Measurements from ENCODE around the gene ZBTB8A.

Gene ZBTB8A

GRCh38 chr1:32538887-32539583 is at the start of gene ZBTB8A:
Gene ZBTB8A (plus strand): TSS chr1:32539427. CDS start chr1:32592932, 53,505 bp downstream.
- no peak for TF ChIP-seq CTCF (IDR thresholded peaks at IDR 0.05; ENCODE audit: low read length, missing control alignments)
- DNase-seq (ENCODE audit: low read depth), result peak; percentile 66
- peak within 1 kb of the TSS; percentile 67 for H3K4me3 ChIP-seq (replicated peaks; ENCODE audit: low read depth, low read length)

- no peak for TF ChIP-seq CTCF (IDR thresholded peaks at IDR 0.05; ENCODE audit: low read length, missing control alignments)
These were observed 49.3 kb upstream of the ZBTB8A start for GRCh38 chr1:32489774-32490454.

GRCh38 chr1:32491386-32491785 is 47.8 kb upstream of the ZBTB8A start:
- no peak overlapping the region for H3K4me3 ChIP-seq (replicated peaks; ENCODE audit: low read depth, low read length)
- no peak for DNase-seq (ENCODE audit: low read depth)
- no peak for TF ChIP-seq CTCF (IDR thresholded peaks at IDR 0.05; ENCODE audit: low read length, missing control alignments)

More at GRCh38 chr1:32489774-32490454, 49.3 kb upstream of the ZBTB8A start:
- H3K4me3 ChIP-seq (replicated peaks; ENCODE audit: low read depth, low read length), result no peak overlapping the region
- no peak for DNase-seq (ENCODE audit: low read depth)

DNA sequence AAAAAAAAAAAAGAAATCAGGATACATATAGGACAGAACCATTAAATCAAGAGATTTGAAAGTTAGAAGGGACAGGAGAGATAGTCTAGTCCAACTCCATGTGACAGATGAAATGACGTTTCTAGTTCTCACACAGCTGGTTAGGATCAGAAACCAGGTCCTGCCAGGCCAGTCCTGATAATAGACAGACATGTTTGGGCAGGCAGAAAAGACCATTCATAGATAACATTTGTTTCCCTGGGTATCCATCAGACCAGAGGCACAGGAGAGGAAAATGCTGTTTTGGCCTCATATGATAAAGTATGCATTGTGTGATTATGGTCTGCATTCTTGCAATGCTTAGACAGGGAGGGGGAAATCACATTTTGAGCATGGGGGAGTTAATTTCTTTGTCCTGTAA is 45.0 kb upstream of the ZBTB8A start:
- DNase-seq (ENCODE audit: low read depth), result peak; percentile 66
- TF ChIP-seq CTCF (IDR thresholded peaks at IDR 0.05; ENCODE audit: low read length, missing control alignments), result no peak
- no peak overlapping the region for H3K4me3 ChIP-seq (replicated peaks; ENCODE audit: low read depth, low read length)

DNA sequence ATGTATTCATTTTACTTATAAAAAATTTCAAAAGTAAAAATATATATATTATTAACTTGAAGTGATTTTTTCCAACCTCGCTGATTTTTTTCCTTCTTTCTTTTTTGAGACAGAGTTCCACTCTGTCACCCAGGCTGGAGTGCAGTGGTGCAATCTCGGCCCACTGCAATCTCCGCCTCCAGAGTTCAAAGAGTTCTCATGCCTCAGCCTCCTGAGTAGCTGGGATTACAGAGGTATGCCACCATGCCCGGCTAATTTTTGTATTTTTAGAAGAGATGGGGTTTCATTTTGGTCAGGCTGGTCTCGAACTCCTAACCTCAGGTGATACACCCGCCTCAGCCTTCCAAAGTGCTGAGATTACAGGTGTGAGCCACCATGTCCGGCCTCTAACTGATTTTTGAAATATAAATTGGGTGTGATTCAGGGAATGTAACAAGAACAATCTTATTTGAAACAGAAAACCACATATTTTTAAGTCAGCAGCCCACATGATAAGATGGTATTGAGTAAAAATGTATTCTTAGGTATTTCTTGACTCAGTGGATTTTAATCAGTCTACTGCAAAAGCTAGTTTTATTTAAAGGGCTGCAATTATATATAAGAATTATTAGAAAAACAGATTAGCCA is 44.4 kb upstream of the ZBTB8A start:
- no peak for DNase-seq (ENCODE audit: low read depth)
- TF ChIP-seq CTCF (IDR thresholded peaks at IDR 0.05; ENCODE audit: low read length, missing control alignments), result no peak
- no peak overlapping the region for H3K4me3 ChIP-seq (replicated peaks; ENCODE audit: low read depth, low read length)

GRCh38 chr1:32496127-32496526 is 43.1 kb upstream of the ZBTB8A start:
- no peak for TF ChIP-seq CTCF (IDR thresholded peaks at IDR 0.05; ENCODE audit: low read length, missing control alignments)
- DNase-seq (ENCODE audit: low read depth), result peak; percentile 82
- H3K4me3 ChIP-seq (replicated peaks; ENCODE audit: low read depth, low read length), result peak overlapping the region; percentile 9

Measured in fibroblast of pulmonary artery (primary cell).